Left ventricle myocardium inferior (tissue), 1 donor: ENCODE measurements around the gene MEX3A. TPM values are rescaled to one million over a fixed set of nuclear protein-coding genes. Genes with fewer than 3 reads are reported as not detected.

Source experiments
- DNase-seq: peaks from one replicate; pipeline ENCODE4 v3.0.0-alpha.2; 2020
- H3K27ac ChIP-seq: fragments of 200-600 bp; replicated peaks from 2 replicates; pipeline ENCODE4 v1.8.0; 2021
- H3K27me3 ChIP-seq: fragments of 200-600 bp; 2 replicates; pipeline ENCODE4 v1.8.0; 2021; ENCODE audit warnings: low read depth
- H3K36me3 ChIP-seq: fragments of 200-600 bp; 2 replicates; pipeline ENCODE4 v1.8.0; 2021
- H3K4me1 ChIP-seq: fragments of 200-600 bp; 2 replicates; pipeline ENCODE4 v1.8.0; 2021
- H3K4me3 ChIP-seq: fragments of 200-600 bp; 2 replicates; pipeline ENCODE4 v1.8.0; 2021; ENCODE audit warnings: mild to moderate bottlenecking, moderate library complexity
- H3K9me3 ChIP-seq: fragments of 200-600 bp; replicated peaks from 2 replicates; pipeline ENCODE4 v1.8.0; 2021
- CTCF ChIP-seq: fragments of 200-600 bp; IDR thresholded peaks from 2 replicates; pipeline ENCODE4 v1.8.0; 2021; ENCODE audit warnings: antibody characterized with exemption, mild to moderate bottlenecking, borderline replicate concordance
- intact Hi-C: fragments of 100-400 bp; cut with micrococcal nuclease; formaldehyde crosslinking; loops from one replicate; pipeline ENCODE4 v1.11.0; 2022
- total RNA-seq: library from RNA; stranded (reverse); fragmentation: NEBNext Ultra II Directional; extraction: Animal tissue kit (Norgen Biotek cat#: 25700); gene quantifications from one replicate; pipeline ENCODE4 v1.2.1, GENCODE V29; 2021
- donor health status: DM: no; HTN: yes; CAD: no; lungs with severe emphysema.

The MEX3A gene
- total RNA-seq, 1 donor from 2014 or later = 0.16 TPM

- no peaks in the 10 kb centered on the region for H3K9me3 ChIP-seq
- no peaks in the 10 kb centered on the region for H3K27me3 ChIP-seq
- no peak overlapping the region for H3K4me3 ChIP-seq
- DNase-seq = no peak
- no peaks in the 10 kb centered on the region for H3K36me3 ChIP-seq
- intact Hi-C loops = no loop called here
- H3K4me1 ChIP-seq = no peaks in the 10 kb centered on the region
- no peak for TF ChIP-seq CTCF
- no peak overlapping the region for H3K27ac ChIP-seq
Observed at GRCh38 chr1:156063997-156064285, 18.3 kb downstream of the MEX3A start.

- no peak for TF ChIP-seq CTCF
- intact Hi-C loops = no loop called here
- no peak for DNase-seq
- Histone ChIP-seq H3K27me3 (no peaks in the 10 kb centered on the region), H3K4me3 (no peak overlapping the region), H3K36me3 (peaks cover 10% of the 10 kb centered on the region), H3K4me1 (no peaks in the 10 kb centered on the region), H3K27ac (no peak overlapping the region), H3K9me3 (no peaks in the 10 kb centered on the region)
Observed at GRCh38 chr1:156062189-156062588, 20.1 kb downstream of the MEX3A start.

GRCh38 chr1:156060937-156061636 is 21.2 kb downstream of the MEX3A start, which contains the start of gene RAB25:
RAB25 (plus strand) TSS chr1:156061160; CDS start chr1:156061401, 241 bp downstream.
- DNase-seq = no peak
- Histone ChIP-seq H3K36me3 (peaks cover 19% of the 10 kb centered on the region), H3K27ac (no peak within 1 kb of the TSS), H3K4me1 (peaks cover 5% of the 10 kb centered on the region), H3K4me3 (no peak within 1 kb of the TSS), H3K27me3 (no peaks in the 10 kb centered on the region), H3K9me3 (no peaks in the 10 kb centered on the region)
- intact Hi-C loops = no loop called here
- TF ChIP-seq CTCF = no peak

- intact Hi-C loops = no loop called here
- no peak for TF ChIP-seq CTCF
- no peaks in the 10 kb centered on the region for H3K9me3 ChIP-seq
- H3K27me3 ChIP-seq = no peaks in the 10 kb centered on the region
- DNase-seq = no peak
- peaks cover 19% of the 10 kb centered on the region for H3K36me3 ChIP-seq
- peak overlapping the region; percentile 95 for H3K4me3 ChIP-seq
- H3K4me1 ChIP-seq = peaks cover 43% of the 10 kb centered on the region
- no peak overlapping the region for H3K27ac ChIP-seq
Observed at GRCh38 chr1:156056326-156056849, 25.9 kb downstream of the MEX3A start.

- no peaks in the 10 kb centered on the region for H3K27me3 ChIP-seq
- peaks cover 19% of the 10 kb centered on the region for H3K36me3 ChIP-seq
- intact Hi-C loops = no loop called here
- peak overlapping the region; percentile 99 for H3K27ac ChIP-seq
- no peaks in the 10 kb centered on the region for H3K9me3 ChIP-seq
- TF ChIP-seq CTCF = no peak
- peak overlapping the region; percentile 95 for H3K4me3 ChIP-seq
- DNase-seq = no peak
- peaks cover 52% of the 10 kb centered on the region for H3K4me1 ChIP-seq
Observed at GRCh38 chr1:156055281-156056048, 26.8 kb downstream of the MEX3A start.
